A673 (cell line): ENCODE results near the gene LPP. TPM values are rescaled to one million over a fixed set of nuclear protein-coding genes. Genes with fewer than 3 reads are reported as not detected.

ENCODE experiments used
- BruUV-seq: library from RNA; stranded (reverse); fragments of 400-500 nt; replicated peaks from 2 replicates; lab custom pipeline; 2021; lab: Mats Ljungman, UMichigan
- CTCF ChIA-PET: fragments of 300-600 bp; sonication (Branson Sonifier 250); formaldehyde crosslinking; loops from one replicate; lab custom pipeline; 2022; ENCODE audit warnings: antibody characterized with exemption; lab: Charles Lee
- POLR2A ChIA-PET: fragments of 300-600 bp; sonication (Branson Sonifier 250); formaldehyde crosslinking; loops from one replicate; lab custom pipeline; 2022; ENCODE audit warnings: antibody characterized with exemption; ENCODE audit not compliant: low non-redundant PET; lab: Charles Lee
- DNase-seq: peaks from one replicate; pipeline ENCODE4 v3.0.0-alpha.2; 2015; ENCODE audit warnings: low spot score
- H3K27ac ChIP-seq: fragments of 200-600 bp; sonication (generic); 2 replicates; pipeline ENCODE4 v1.5.1; 2016; ENCODE audit warnings: mixed run types, low read depth, mild to moderate bottlenecking, mixed read lengths, antibody characterized with exemption, low read length; ENCODE audit not compliant: poor library complexity, severe bottlenecking
- H3K27me3 ChIP-seq: fragments of 200-600 bp; sonication (generic); replicated peaks from 2 replicates; pipeline ENCODE4 v1.6.1; 2017; ENCODE audit warnings: mixed run types, low read depth, mild to moderate bottlenecking, mixed read lengths, antibody characterized with exemption, low read length; ENCODE audit not compliant: insufficient read depth, poor library complexity
- H3K36me3 ChIP-seq: fragments of 200-600 bp; sonication (generic); 2 replicates; pipeline ENCODE4 v1.6.1; 2016; ENCODE audit warnings: mixed run types, mild to moderate bottlenecking, mixed read lengths, antibody characterized with exemption, low read length; ENCODE audit not compliant: insufficient read depth, poor library complexity, severe bottlenecking
- H3K4me1 ChIP-seq: fragments of 200-600 bp; sonication (generic); 2 replicates; pipeline ENCODE4 v1.6.1; 2017; ENCODE audit warnings: mixed run types, mild to moderate bottlenecking, mixed read lengths, antibody characterized with exemption, low read length; ENCODE audit not compliant: insufficient read depth, poor library complexity, severe bottlenecking
- H3K4me3 ChIP-seq: fragments of 200-600 bp; sonication (generic); 2 replicates; pipeline ENCODE4 v1.5.1; 2016; ENCODE audit warnings: low read depth, mixed run types, mild to moderate bottlenecking, mixed read lengths, low read length; ENCODE audit not compliant: poor library complexity, severe bottlenecking
- H3K9me3 ChIP-seq: fragments of 200-600 bp; sonication (generic); 2 replicates; pipeline ENCODE4 v1.6.1; 2016; ENCODE audit warnings: mixed run types, low read depth, mild to moderate bottlenecking, mixed read lengths, antibody characterized with exemption, low read length; ENCODE audit not compliant: poor library complexity, severe bottlenecking
- EZH2 ChIP-seq: fragments of 200-600 bp; sonication (generic); IDR thresholded peaks from 2 replicates; pipeline ENCODE4 v1.6.1; 2017; ENCODE audit warnings: borderline replicate concordance, low read depth, mild to moderate bottlenecking, mixed read lengths, antibody characterized with exemption, low read length; ENCODE audit not compliant: poor library complexity, severe bottlenecking
- intact Hi-C: fragments of 100-400 bp; cut with micrococcal nuclease; formaldehyde crosslinking; loops from one replicate; pipeline ENCODE4 v1.10.0; 2022; ENCODE audit not compliant: unreplicated experiment
- total RNA-seq: library from RNA; stranded (reverse); gene quantifications from 2 replicates; pipeline ENCODE4 v1.2.3, GENCODE V29; 2021
- TF ChIP-seq, protein P1 (sequence below): fragments of 300-800, 200-600 bp; sonication (generic); conservative IDR thresholded peaks from 2 replicates; pipeline ENCODE4 v1.5.1; 2017; ENCODE audit warnings: low read depth, mild to moderate bottlenecking, antibody characterized with exemption, low read length, moderate library complexity, mixed read lengths

The LPP gene
- total RNA-seq, 1 experiment from 2014 or later, result 39.7 TPM

- CTCF ChIA-PET, result no interaction called here
Observed at GRCh38 chr3:188209740-188210139, 55.8 kb downstream of the LPP start.

DNA sequence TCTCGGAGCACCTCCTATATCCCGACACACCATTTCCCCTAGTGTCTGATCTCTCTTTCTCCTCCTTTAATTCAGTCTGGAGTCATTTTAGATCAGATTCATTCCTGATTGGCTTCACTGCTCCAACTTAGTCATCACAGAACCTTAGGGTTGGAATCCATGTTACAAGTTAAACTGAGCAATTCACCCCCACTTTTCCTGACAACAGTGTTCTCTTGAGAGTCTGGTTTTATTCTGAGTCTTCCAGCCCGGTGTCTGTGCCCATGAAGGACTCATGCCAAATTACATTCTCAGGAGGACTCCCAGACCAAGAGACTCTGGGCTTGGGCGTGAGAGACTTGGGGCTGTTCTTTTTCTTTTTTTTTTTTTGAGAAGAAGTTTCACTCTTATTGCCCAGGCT is 57.5 kb downstream of the LPP start:
- Histone ChIP-seq H3K27ac (no peak overlapping the region), H3K4me3 (no peak overlapping the region), H3K4me1 (peaks cover 13% of the 10 kb centered on the region), H3K27me3 (no peaks in the 10 kb centered on the region), H3K36me3 (no peaks in the 10 kb centered on the region), H3K9me3 (no peaks in the 10 kb centered on the region)
- DNase-seq, result no peak
- no TSS peak for BruUV-seq
- POLR2A ChIA-PET, result no interaction called here
- CTCF ChIA-PET, result no interaction called here
- intact Hi-C loops, result no loop called here
- TF ChIP-seq, protein P1, sequence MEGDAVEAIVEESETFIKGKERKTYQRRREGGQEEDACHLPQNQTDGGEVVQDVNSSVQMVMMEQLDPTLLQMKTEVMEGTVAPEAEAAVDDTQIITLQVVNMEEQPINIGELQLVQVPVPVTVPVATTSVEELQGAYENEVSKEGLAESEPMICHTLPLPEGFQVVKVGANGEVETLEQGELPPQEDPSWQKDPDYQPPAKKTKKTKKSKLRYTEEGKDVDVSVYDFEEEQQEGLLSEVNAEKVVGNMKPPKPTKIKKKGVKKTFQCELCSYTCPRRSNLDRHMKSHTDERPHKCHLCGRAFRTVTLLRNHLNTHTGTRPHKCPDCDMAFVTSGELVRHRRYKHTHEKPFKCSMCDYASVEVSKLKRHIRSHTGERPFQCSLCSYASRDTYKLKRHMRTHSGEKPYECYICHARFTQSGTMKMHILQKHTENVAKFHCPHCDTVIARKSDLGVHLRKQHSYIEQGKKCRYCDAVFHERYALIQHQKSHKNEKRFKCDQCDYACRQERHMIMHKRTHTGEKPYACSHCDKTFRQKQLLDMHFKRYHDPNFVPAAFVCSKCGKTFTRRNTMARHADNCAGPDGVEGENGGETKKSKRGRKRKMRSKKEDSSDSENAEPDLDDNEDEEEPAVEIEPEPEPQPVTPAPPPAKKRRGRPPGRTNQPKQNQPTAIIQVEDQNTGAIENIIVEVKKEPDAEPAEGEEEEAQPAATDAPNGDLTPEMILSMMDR, result no peak
- no peak for TF ChIP-seq EZH2

More at GRCh38 chr3:188209740-188210139, 55.8 kb downstream of the LPP start:
- no peaks in the 10 kb centered on the region for H3K36me3 ChIP-seq
- H3K4me3 ChIP-seq, result no peak overlapping the region
- H3K9me3 ChIP-seq, result no peaks in the 10 kb centered on the region
- no TSS peak for BruUV-seq
- no peak for TF ChIP-seq EZH2
- POLR2A ChIA-PET, result no interaction called here
- peaks cover 13% of the 10 kb centered on the region for H3K4me1 ChIP-seq
- intact Hi-C loops, result no loop called here
- no peak overlapping the region for H3K27ac ChIP-seq
- H3K27me3 ChIP-seq, result no peaks in the 10 kb centered on the region
- DNase-seq, result no peak

- TF ChIP-seq EZH2, result no peak
- TF ChIP-seq, protein P1, result no peak
- H3K4me3 ChIP-seq, result no peak overlapping the region
- no peak overlapping the region for H3K27ac ChIP-seq
- no peak for DNase-seq
- peaks cover 13% of the 10 kb centered on the region for H3K4me1 ChIP-seq
- ChIA-PET CTCF (no interaction called here), POLR2A (no interaction called here)
- H3K36me3 ChIP-seq, result no peaks in the 10 kb centered on the region
- H3K9me3 ChIP-seq, result no peaks in the 10 kb centered on the region
- intact Hi-C loops, result no loop called here
- H3K27me3 ChIP-seq, result no peaks in the 10 kb centered on the region
- no TSS peak for BruUV-seq
Observed at GRCh38 chr3:188212308-188212969, 58.5 kb downstream of the LPP start.

GRCh38 chr3:188214442-188214841 is 60.5 kb downstream of the LPP start:
- CTCF ChIA-PET, result no interaction called here
- no peaks in the 10 kb centered on the region for H3K27me3 ChIP-seq
- no peaks in the 10 kb centered on the region for H3K36me3 ChIP-seq

More at GRCh38 chr3:188214442-188214841, 60.5 kb downstream of the LPP start:
- Histone ChIP-seq H3K4me1 (no peaks in the 10 kb centered on the region), H3K4me3 (no peak overlapping the region), H3K9me3 (no peaks in the 10 kb centered on the region), H3K27ac (no peak overlapping the region)
- DNase-seq, result no peak
- POLR2A ChIA-PET, result no interaction called here
- intact Hi-C loops, result no loop called here
- BruUV-seq, result no TSS peak
- no peak for TF ChIP-seq EZH2
- TF ChIP-seq, protein P1, result no peak
